Prostate gland (tissue), 2 donors: Measurements from ENCODE around the gene RYR3.

Experiments
- POLR2A ChIP-seq: fragments of 450-650 bp; IDR thresholded peaks from one replicate; pipeline ENCODE4 v1.6.1; 2016; ENCODE audit warnings: antibody characterized with exemption, mild to moderate bottlenecking
- POLR2AphosphoS5 ChIP-seq: sonication (generic); formaldehyde crosslinking; IDR thresholded peaks from one replicate; pipeline ENCODE4 v1.6.1; 2017; ENCODE audit warnings: antibody characterized with exemption
- TF ChIP-seq, protein P1 (sequence below), 4 experiments: fragments of 200-600 bp in 2 of 4; fragments of 450-650 bp in 2 of 4; sonication (generic) in 2 of 4; IDR thresholded peaks; 1 replicate in 3 of 4; 2 replicates in 1 of 4; pipeline ENCODE4 v1.5.1; 2016 to 2019; ENCODE audit warnings: antibody characterized with exemption in 4 of 4, mild to moderate bottlenecking in 2 of 4, moderate library complexity in 2 of 4

GRCh38 chr15:33908406-33908805 is 597.6 kb downstream of the RYR3 start:
- TF ChIP-seq POLR2A (no peak), POLR2AphosphoS5 (no peak)
- TF ChIP-seq, protein P1, sequence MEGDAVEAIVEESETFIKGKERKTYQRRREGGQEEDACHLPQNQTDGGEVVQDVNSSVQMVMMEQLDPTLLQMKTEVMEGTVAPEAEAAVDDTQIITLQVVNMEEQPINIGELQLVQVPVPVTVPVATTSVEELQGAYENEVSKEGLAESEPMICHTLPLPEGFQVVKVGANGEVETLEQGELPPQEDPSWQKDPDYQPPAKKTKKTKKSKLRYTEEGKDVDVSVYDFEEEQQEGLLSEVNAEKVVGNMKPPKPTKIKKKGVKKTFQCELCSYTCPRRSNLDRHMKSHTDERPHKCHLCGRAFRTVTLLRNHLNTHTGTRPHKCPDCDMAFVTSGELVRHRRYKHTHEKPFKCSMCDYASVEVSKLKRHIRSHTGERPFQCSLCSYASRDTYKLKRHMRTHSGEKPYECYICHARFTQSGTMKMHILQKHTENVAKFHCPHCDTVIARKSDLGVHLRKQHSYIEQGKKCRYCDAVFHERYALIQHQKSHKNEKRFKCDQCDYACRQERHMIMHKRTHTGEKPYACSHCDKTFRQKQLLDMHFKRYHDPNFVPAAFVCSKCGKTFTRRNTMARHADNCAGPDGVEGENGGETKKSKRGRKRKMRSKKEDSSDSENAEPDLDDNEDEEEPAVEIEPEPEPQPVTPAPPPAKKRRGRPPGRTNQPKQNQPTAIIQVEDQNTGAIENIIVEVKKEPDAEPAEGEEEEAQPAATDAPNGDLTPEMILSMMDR (IDR thresholded peaks at IDR 0.05), result no peak
